HG02943 (cell line): ENCODE results near the gene ARHGAP5.
A peak's percentile ranks its signal among the peaks of the same experiment; 100 is the strongest.

ENCODE experiments used
- ATAC-seq: cut with Tn5 transposase; IDR thresholded peaks from one replicate; pipeline ENCODE4 v1.9.1; 2021; ENCODE audit warnings: mild to moderate bottlenecking, low read depth, moderate library complexity; ENCODE audit not compliant: unreplicated experiment

Gene ARHGAP5

GRCh38 chr14:32077081-32078022, at the start of gene ARHGAP5:
Gene ARHGAP5 (plus strand): TSS chr14:32077304. CDS start chr14:32090670, 13,366 bp downstream.
- peak; percentile 41 for ATAC-seq

- ATAC-seq = no peak
Observed at GRCh38 chr14:32028599-32028998, 48.5 kb upstream of the ARHGAP5 start.

GRCh38 chr14:32033543-32033942, 43.6 kb upstream of the ARHGAP5 start:
- ATAC-seq = no peak

- no peak for ATAC-seq
Observed at GRCh38 chr14:32038876-32039275, 38.2 kb upstream of the ARHGAP5 start.

GRCh38 chr14:32039401-32040030, 37.6 kb upstream of the ARHGAP5 start:
- ATAC-seq = no peak

- ATAC-seq = no peak
Observed at GRCh38 chr14:32043624-32044023, 33.5 kb upstream of the ARHGAP5 start.

GRCh38 chr14:32044454-32044853, 32.6 kb upstream of the ARHGAP5 start:
- ATAC-seq = no peak

GRCh38 chr14:32047791-32048190, 29.3 kb upstream of the ARHGAP5 start:
- ATAC-seq = no peak

GRCh38 chr14:32049361-32050088, 27.6 kb upstream of the ARHGAP5 start:
- no peak for ATAC-seq

- ATAC-seq = no peak
Observed at GRCh38 chr14:32050878-32051277, 26.2 kb upstream of the ARHGAP5 start.

- ATAC-seq = no peak
Observed at GRCh38 chr14:32054536-32054935, 22.6 kb upstream of the ARHGAP5 start.

GRCh38 chr14:32055175-32055574, 21.9 kb upstream of the ARHGAP5 start:
- ATAC-seq = no peak

GRCh38 chr14:32059702-32060101, 17.4 kb upstream of the ARHGAP5 start:
- no peak for ATAC-seq

- no peak for ATAC-seq
Observed at GRCh38 chr14:32064931-32065330, 12.2 kb upstream of the ARHGAP5 start.

- no peak for ATAC-seq
Observed at GRCh38 chr14:32068708-32069107, 8.4 kb upstream of the ARHGAP5 start.

- ATAC-seq = no peak
Observed at GRCh38 chr14:32070282-32070681, 6.8 kb upstream of the ARHGAP5 start.

- no peak for ATAC-seq
Observed at GRCh38 chr14:32072676-32073075, 4.4 kb upstream of the ARHGAP5 start.

GRCh38 chr14:32073537-32074189, 3.4 kb upstream of the ARHGAP5 start:
- no peak for ATAC-seq

GRCh38 chr14:32074887-32075572, 2.1 kb upstream of the ARHGAP5 start:
- no peak for ATAC-seq

- peak; percentile 11 for ATAC-seq
Observed at GRCh38 chr14:32075672-32076277, 1.3 kb upstream of the ARHGAP5 start.
